ENCODE results near the gene LIN28B. TPM values are rescaled to one million over a fixed set of nuclear protein-coding genes. Genes with fewer than 3 reads are reported as not detected.

The LIN28B gene
- total and polyA plus RNA-seq, 2 experiments from 2014 or later, result 35.3 to 96.4 TPM

- no peak for ATAC-seq
- H3K79me2 ChIP-seq (replicated peaks; ENCODE audit: insufficient read depth), result peaks cover 53% of the 10 kb centered on the region
- TF ChIP-seq EZH2 (IDR thresholded peaks at IDR 0.05; ENCODE audit: low read depth, unreplicated experiment), result no peak
- no peak for TF ChIP-seq ZNF114 (CRISPR knock-in tag; IDR thresholded peaks at IDR 0.05)
- no peak for TF ChIP-seq NANOG (IDR thresholded peaks at IDR 0.05; ENCODE audit: borderline replicate concordance)
- TF ChIP-seq JUNB (IDR thresholded peaks at IDR 0.05; ENCODE audit: unreplicated experiment), result no peak
- no peak for TF ChIP-seq POLR2AphosphoS5 (IDR thresholded peaks at IDR 0.05; ENCODE audit: low read depth)
- TF ChIP-seq ETS1 (IDR thresholded peaks at IDR 0.05), result no peak
- TF ChIP-seq CTCF (conservative IDR thresholded peaks at IDR 0.05; ENCODE audit: low read depth in 2 of 2), result no peak
- no peak for TF ChIP-seq CREB1 (CRISPR knock-in tag; IDR thresholded peaks at IDR 0.05; ENCODE audit: low read depth)
- TF ChIP-seq EZH2phosphoT487 (IDR thresholded peaks at IDR 0.05; ENCODE audit: unreplicated experiment), result no peak
- TF ChIP-seq STAT1 (IDR thresholded peaks at IDR 0.05; ENCODE audit: unreplicated experiment), result no peak
- TF ChIP-seq ZNF331 (CRISPR knock-in tag; IDR thresholded peaks at IDR 0.05; ENCODE audit: low read depth), result no peak
- TF ChIP-seq, protein P1, sequence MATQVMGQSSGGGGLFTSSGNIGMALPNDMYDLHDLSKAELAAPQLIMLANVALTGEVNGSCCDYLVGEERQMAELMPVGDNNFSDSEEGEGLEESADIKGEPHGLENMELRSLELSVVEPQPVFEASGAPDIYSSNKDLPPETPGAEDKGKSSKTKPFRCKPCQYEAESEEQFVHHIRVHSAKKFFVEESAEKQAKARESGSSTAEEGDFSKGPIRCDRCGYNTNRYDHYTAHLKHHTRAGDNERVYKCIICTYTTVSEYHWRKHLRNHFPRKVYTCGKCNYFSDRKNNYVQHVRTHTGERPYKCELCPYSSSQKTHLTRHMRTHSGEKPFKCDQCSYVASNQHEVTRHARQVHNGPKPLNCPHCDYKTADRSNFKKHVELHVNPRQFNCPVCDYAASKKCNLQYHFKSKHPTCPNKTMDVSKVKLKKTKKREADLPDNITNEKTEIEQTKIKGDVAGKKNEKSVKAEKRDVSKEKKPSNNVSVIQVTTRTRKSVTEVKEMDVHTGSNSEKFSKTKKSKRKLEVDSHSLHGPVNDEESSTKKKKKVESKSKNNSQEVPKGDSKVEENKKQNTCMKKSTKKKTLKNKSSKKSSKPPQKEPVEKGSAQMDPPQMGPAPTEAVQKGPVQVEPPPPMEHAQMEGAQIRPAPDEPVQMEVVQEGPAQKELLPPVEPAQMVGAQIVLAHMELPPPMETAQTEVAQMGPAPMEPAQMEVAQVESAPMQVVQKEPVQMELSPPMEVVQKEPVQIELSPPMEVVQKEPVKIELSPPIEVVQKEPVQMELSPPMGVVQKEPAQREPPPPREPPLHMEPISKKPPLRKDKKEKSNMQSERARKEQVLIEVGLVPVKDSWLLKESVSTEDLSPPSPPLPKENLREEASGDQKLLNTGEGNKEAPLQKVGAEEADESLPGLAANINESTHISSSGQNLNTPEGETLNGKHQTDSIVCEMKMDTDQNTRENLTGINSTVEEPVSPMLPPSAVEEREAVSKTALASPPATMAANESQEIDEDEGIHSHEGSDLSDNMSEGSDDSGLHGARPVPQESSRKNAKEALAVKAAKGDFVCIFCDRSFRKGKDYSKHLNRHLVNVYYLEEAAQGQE (IDR thresholded peaks at IDR 0.05; ENCODE audit: unreplicated experiment), result no peak
- no peak for TF ChIP-seq ZNF462 (CRISPR knock-in tag; IDR thresholded peaks at IDR 0.05)
These were observed 113.0 kb downstream of the LIN28B start for GRCh38 chr6:105069821-105070445.

More at GRCh38 chr6:105069821-105070445, 113.0 kb downstream of the LIN28B start:
- no peak overlapping the region for H3K27ac ChIP-seq (ENCODE audit: low read depth)
- H3K9me2 ChIP-seq (ENCODE audit: insufficient read depth), result no peaks in the 10 kb centered on the region
- H3K27ac Mint-ChIP-seq, result no peak overlapping the region
- H3F3A ChIP-seq (replicated peaks; ENCODE audit: low read depth), result no peaks in the 10 kb centered on the region
- H4K20me1 ChIP-seq (replicated peaks; ENCODE audit: insufficient read depth), result no peaks in the 10 kb centered on the region; the same call in 1 of the 2 replicates
- no peak overlapping the region for H3K4me3 ChIP-seq
- H3K4me3 Mint-ChIP-seq, result no peak overlapping the region
- peaks cover 3% of the 10 kb centered on the region; the same call in 1 of the 3 replicates for H3K36me3 Mint-ChIP-seq (ENCODE audit: low read depth)
- no peak overlapping the region for H2AFZ ChIP-seq
- H3K4me2 ChIP-seq, result no peak overlapping the region
- no peaks in the 10 kb centered on the region for H3K9me3 Mint-ChIP-seq
- peaks cover 1% of the 10 kb centered on the region for H3K27me3 Mint-ChIP-seq (ENCODE audit: insufficient read depth, low read depth, poor library complexity)
- H3K4me1 ChIP-seq (ENCODE audit: insufficient read depth), result no peaks in the 10 kb centered on the region
- no peaks in the 10 kb centered on the region for H3K36me3 ChIP-seq (ENCODE audit: insufficient read depth)
- H3K27me3 ChIP-seq (ENCODE audit: insufficient read depth), result no peaks in the 10 kb centered on the region
- peaks cover 4% of the 10 kb centered on the region; the same call in 2 of the 3 replicates for H3K4me1 Mint-ChIP-seq
- DNase-seq (ENCODE audit: low spot score), result no peak
